ENCODE data around the gene NPR2.

GRCh38 chr9:35795695-35796094, 4.3 kb downstream of the NPR2 start:
- TF ChIP-seq CTCF (conservative IDR thresholded peaks at IDR 0.05; ENCODE audit: low read length): no peak
- no peak for TF ChIP-seq EZH2phosphoT487 (IDR thresholded peaks at IDR 0.05; ENCODE audit: borderline replicate concordance, low read depth, low read length)
